Left cardiac atrium (tissue), 4 donors: ENCODE results near the gene NR1H2. TPM values are rescaled to one million over a fixed set of nuclear protein-coding genes. Genes with fewer than 3 reads are reported as not detected.

ENCODE experiments used
- ATAC-seq, 2 donors: fragments of 200-7000 bp; cut with Tn5 transposase; one replicate each; pipeline ENCODE4 v1.9.1; 2020; ENCODE audit warnings: mild to moderate bottlenecking in 2 of 2, moderate library complexity in 2 of 2
- DNase-seq: peaks from one replicate; pipeline ENCODE4 v3.0.0-alpha.2; 2020
- intact Hi-C, 2 donors: fragments of 100-400 bp; cut with DNase I; formaldehyde crosslinking; loops; one replicate each; pipeline versions ENCODE4 v1.14.1 to v1.15.1; 2022 to 2023
- total RNA-seq, 2 donors: library from RNA; stranded (reverse); fragmentation: NEBNext Ultra II Directional; extraction: Animal tissue kit (Norgen Biotek cat#: 25700); gene quantifications; one replicate each; pipeline ENCODE4 v1.2.1, GENCODE V29; 2021
- donor health status: DM: no; HTN: yes; CAD: no.
- donor health status: DM: no; HTN: yes; CAD: no; lungs with severe emphysema.
- donor health status: DM: yes; HTN: yes; CAD: no.
- donor health status: Dilated cardiomyopathy.

Gene NR1H2
- total RNA-seq, 2 donors from 2014 or later: 59.3 to 70.0 TPM

GRCh38 chr19:50431343-50432220 is 55.3 kb downstream of the NR1H2 start:
- ATAC-seq: peak; percentile 93 to 94
- peak; percentile 84 for DNase-seq
- intact Hi-C loops: no loop called here

DNA sequence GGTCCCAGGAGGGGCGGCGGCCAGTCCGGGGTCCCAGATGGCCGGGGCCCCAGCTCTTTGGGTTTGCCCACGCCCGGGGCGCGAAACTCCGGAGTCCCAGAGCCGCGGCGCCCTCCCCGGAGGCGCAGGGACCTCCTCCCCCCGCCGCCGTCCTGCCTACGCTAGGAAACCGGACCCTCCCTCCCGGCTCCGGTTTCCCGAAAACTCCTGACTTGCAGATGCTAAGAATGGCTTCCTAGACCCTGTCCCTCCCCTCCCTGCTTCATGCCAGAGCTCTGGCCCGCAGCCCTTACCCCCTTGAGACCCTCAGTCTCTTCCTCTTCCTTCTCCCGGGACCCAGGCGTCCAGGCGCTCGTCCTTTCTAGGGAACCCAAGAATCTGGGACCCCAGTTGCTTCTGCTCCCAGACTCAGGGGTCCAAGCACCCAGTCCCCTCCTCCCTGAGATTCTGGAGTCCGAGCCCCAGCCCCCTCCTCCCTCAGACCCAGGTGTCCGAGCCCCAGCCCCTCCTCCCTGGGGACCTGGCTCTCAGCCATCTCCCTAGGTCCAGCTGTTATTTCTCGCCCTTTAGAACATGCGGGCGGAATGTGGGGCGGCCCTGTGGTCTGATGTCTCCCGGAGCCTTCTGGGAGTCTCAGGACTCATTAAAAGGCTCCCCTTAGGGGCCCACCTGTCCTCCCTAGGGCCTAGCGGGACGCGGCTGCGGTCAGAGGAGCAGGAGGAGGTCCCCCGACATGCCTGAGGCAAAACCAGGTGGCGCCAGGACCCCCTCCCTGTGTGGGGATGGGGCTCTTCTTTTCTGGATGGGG is 56.2 kb downstream of the NR1H2 start, which contains the start of gene MYBPC2:
TSS of gene MYBPC2 (plus strand) at position 672 of the 808 bp plus-strand sequence. CDS start at position 734, 62 bp downstream.
- intact Hi-C loops: no loop called here
- DNase-seq (no peak), ATAC-seq (peak; percentile 4 to 7)

Other genes starting within 250 kb of the NR1H2 start
- not detected for gene IZUMO2, start 213.2 kb upstream of the NR1H2 start, total RNA-seq
- 10 to 100 TPM; 55.7 to 67.7 TPM for gene MYH14, start 172.8 kb upstream of the NR1H2 start, total RNA-seq
- gene KCNC3, start 47.1 kb upstream of the NR1H2 start, total RNA-seq: 1 to 10 TPM; 2.7 to 4.0 TPM
- gene NAPSA, start 10.8 kb upstream of the NR1H2 start, total RNA-seq: under 1 TPM; 0.47 to 0.97 TPM
- 10 to 100 TPM; 12.0 to 13.4 TPM for gene POLD1, start 7.9 kb downstream of the NR1H2 start, total RNA-seq
- gene SPIB, start 42.5 kb downstream of the NR1H2 start, total RNA-seq: not detected
- not detected for gene MYBPC2, start 56.4 kb downstream of the NR1H2 start, total RNA-seq
- 10 to 100 TPM; 82.3 to 96.9 TPM for gene EMC10, start 100.0 kb downstream of the NR1H2 start, total RNA-seq
- gene GARIN5A, start 100.4 kb downstream of the NR1H2 start, total RNA-seq: 1 to 10 TPM; 1.4 to 1.5 TPM
- 10 to 100 TPM; 27.3 to 36.7 TPM for gene JOSD2, start 134.7 kb downstream of the NR1H2 start, total RNA-seq
- not detected for gene ASPDH, start 137.5 kb downstream of the NR1H2 start, total RNA-seq
- gene LRRC4B, start 192.0 kb downstream of the NR1H2 start, total RNA-seq: 1 to 10 TPM; 1.4 to 2.9 TPM